GM21786 (cell line): ENCODE results near the gene PACS2.

ENCODE experiments used
- ATAC-seq: cut with Tn5 transposase; IDR thresholded peaks from one replicate; pipeline ENCODE4 v1.9.1; 2021; ENCODE audit not compliant: unreplicated experiment

Gene PACS2

DNA sequence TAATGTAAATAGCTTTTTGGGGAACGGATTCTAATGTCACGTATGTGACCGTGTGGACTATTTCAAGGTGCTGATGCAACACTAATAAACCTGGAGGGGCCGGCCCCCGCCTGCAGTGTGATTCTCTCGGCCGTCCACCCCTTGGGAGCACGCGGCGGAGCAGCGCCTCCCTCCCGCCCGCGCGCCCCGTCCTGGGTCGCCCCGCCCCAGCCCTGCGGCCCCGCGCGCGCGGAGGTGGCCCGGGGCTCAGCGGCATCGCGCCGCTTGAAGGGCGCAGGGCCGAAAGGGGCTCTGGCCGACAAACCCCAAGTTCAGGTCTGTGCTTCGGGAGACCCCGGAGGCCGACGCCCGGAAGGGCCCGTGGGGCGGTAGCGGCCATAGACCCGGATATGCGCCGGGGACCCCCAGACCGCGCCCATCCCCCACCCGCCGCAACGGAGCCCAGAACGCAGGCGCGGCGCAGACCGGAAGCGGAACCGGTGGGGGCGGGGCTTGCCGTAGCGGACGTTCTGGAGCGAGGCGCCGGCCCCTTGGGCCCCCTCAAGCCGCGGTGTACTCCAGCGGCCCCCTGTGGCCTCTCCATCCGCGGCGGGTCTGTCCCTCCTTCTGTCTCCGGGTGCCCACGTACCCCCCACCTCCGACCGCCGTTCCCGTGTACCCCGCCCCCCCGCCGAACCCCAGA, 83.6 kb downstream of the PACS2 start, which contains the start of gene TEX22:
TEX22 (plus strand) TSS at position 495 of the 682 bp plus-strand sequence. CDS start 803 bp downstream, outside the sequence.
- ATAC-seq = peak; percentile 87

DNA sequence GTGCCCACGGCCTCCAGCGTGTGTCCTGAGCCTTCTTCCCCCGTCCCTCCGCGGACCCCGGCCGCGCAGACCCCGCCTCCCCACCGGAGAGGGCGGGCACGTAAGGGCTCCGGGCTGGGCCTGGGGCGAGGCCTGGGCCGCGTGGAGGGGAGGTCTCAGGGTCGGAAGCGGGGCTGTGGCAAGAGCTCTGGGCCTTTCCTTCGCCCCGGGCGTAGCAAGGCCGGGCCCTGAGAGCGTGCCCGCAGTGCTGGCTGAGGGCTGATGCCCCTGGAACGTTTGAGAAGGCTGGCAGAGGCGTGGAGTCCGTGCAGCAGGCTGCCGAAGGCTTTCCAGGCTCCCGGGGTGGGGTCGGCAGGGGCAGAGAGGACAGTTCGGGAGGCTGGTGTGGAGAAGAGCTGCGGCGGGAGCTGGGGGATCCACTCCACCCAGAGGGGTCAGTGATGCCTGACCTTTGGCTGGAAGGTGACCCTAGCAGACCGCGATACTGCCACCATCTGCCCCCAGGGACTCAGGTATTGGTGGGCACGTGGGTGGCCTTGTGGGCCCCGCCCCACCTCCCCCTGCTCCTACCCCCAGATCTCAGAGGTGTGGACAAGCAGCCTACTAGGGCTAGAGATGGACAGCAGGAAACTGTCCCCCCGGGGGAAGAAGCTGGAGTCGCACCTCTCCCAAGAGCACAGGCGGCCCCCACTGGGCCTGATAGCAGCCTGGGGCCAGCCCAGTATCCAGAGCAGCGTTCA, 84.3 kb downstream of the PACS2 start:
- peak; percentile 34 for ATAC-seq

DNA sequence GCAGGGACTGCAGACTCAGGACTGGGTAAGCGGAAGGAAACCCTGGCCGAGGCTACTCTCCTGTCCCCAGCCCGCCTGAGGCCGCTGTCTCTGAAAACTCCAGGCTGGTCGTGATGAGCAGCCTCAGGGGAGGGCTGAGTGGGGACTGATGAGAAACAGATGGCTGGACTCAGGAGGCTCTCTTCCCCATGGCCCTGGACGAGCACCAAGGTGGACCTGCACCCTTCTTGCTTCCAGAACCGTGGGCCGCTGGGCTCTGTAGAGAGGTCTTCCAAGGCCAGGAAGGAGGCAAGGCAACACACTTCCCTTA, 84.9 kb downstream of the PACS2 start:
- ATAC-seq = no peak

DNA sequence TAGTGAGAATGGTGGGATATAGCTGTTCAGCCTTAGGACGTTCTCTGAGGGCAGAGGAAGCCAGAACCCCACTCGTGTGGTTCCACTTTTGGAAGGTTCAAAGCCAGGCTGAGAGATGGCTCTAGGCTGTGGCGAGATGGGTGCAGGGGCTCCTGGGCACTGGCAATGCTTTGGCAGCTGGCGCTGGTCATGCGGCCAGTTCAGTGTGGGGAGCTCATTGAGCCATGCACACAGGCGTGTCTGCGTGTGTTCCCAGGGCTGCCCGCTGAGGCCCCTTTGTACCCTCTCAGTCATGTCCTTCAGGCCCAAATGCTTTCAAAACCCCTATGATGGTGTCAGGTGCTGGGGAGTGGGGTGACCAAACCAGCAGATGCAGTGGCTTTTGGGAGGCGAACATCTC, 85.5 kb downstream of the PACS2 start:
- ATAC-seq = no peak

DNA sequence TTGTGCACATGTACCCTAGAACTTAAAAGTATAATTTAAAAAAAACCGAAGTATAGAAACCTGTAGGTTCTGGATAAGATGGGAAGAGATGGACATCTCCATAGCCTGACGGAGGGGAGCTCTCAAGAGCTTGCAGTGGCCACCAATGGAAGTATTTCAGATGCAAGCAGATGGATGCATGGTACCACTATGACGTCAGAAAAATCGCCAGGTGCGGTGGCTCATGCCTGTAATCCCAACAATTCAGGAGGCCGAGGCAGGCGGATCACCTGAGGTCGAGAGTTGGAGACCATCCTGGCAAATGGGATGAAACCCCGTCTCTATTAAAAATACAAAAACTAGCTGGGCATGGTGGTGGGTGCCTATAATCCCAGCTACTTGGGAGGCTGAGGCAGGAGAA, 87.2 kb downstream of the PACS2 start:
- ATAC-seq = no peak

DNA sequence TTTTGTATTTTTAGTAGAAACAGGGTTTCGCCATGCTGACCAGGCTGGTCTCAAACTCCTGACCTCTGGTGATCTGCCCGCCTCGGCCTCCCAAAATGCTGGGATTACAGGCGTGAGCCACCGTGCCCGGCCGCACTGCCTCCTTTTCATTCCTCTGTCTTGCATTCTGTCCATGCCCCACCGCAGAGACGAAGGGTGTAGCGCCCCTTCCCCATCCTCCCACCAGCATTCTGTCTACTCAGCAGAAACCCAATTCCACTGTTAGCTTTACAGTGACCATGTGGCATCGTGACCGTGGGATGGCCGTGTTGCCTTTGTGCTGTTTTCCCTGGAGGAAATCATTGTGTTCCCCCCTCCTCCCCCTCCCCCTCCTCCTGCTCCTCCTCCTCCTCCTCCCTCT, 94.0 kb downstream of the PACS2 start:
- no peak for ATAC-seq

DNA sequence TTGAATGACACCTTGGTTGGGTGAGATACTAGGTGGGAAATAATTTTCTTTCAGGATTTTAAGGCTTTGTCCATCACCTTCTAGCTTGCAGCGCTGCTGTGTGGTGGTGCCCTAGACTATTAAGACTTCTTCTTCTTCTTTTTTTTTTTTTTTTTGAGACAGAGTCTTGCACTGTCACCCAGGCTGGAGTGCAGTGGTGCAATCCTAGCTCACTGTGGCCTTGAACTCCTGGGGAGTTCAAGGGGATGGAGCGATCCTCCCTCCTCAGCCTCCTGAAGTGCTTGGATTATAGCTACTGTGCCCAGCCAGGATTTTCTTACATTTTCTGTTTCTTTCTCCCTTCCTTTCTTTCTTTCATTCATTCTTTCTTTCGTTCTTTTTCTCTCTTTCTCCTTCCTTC, 94.8 kb downstream of the PACS2 start:
- no peak for ATAC-seq

DNA sequence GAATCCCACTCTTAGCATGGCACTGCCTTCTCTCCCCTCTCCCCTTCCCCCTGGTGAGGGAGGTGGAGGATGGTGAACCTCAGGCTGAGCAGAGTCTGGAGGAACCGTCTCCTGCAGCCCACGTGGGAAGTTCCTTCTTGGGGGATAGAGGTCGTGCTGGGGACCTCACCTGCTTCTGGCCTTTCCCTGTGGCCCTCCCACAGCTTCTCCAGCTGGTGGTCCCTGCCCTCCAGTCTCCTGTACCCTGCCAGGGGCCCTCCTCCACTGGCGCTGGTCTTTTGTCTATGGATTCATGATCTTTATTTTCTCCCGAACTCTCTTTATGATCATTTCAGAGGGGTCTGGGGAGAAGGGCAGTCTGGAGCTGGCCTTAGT, 96.1 kb downstream of the PACS2 start:
- no peak for ATAC-seq

DNA sequence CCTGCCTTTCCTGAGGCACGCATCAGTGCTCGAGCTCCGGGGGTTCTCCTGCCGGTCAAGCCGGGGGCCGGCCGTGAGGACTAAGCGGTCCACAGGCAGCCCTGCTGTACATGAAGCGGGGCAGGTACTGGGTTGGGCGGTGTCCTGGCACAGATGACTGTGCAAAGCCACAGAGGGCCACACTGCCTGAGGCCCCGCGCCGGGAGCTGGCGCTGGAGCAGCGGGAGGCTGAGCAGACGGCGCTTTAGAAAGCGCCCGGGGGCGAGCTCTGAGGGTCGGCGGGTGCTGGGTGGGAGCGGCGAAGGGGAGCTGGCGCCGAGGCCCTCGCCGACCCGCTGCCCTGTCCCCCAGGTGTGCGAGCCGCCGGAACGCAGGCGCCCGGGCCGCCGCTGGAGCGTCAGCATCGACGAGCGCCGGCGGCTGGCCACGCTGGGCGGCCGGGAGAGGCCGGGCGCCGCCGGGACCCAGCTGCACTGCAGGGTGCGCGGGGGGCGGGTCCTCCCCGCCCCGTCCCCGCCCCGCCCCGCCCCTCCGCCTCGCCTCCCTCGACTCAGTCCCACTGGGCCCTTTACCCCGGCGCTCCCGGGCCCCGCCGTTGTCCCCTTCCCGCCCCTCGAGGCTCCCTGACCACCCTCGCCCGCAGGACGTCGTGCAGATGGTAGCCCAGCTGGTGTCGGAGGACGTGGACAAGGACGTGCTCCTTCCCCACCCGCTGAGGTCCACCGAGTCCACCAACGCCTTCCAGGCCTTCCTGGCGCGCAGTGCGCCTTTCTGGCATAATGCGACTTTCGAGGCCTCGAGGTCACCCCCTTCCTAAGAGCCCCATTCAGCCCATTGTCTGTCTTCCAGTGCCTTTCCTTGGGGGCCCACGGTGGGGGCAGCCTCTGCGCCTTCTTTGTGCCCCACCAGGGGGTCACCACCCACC, 96.7 kb downstream of the PACS2 start:
- no peak for ATAC-seq

DNA sequence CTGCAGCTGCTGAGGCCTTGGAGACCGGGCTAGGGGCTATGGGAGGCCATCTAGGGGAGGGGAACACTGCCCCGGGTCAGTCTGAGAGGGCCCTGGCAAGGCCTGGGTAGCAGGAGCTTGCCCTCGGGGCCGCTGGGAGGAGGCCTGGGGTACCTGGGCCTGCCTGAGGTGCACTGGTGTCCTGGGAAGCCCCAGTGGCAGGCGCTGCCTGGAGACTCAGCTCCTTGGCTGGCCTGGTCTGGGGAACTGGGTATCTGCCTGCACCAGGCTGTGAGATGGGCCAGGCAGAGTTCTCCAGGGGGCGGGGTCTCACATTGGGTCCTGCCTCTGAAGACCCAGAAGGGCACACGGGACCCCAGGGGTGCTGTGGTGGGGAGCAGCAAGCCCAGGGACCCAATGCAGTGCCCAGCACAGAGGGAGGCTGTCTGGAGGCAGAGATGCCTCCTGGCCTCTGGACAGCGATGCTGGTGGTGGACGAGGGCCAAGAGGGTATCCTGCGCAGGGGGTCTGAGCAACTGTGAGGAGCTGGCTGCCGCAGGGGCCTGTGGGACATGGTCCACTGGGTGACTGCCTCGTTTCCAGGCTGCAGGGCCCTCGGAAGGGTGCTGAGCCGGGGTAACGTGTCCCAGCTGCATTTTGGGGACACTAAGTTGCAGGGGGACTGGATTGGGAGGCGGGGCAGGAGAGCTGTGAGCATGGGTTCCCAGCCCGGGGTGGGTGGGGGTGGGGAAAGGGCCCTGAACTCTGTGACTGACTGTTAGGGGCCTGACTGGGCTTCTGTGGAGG, 97.6 kb downstream of the PACS2 start:
- no peak for ATAC-seq

DNA sequence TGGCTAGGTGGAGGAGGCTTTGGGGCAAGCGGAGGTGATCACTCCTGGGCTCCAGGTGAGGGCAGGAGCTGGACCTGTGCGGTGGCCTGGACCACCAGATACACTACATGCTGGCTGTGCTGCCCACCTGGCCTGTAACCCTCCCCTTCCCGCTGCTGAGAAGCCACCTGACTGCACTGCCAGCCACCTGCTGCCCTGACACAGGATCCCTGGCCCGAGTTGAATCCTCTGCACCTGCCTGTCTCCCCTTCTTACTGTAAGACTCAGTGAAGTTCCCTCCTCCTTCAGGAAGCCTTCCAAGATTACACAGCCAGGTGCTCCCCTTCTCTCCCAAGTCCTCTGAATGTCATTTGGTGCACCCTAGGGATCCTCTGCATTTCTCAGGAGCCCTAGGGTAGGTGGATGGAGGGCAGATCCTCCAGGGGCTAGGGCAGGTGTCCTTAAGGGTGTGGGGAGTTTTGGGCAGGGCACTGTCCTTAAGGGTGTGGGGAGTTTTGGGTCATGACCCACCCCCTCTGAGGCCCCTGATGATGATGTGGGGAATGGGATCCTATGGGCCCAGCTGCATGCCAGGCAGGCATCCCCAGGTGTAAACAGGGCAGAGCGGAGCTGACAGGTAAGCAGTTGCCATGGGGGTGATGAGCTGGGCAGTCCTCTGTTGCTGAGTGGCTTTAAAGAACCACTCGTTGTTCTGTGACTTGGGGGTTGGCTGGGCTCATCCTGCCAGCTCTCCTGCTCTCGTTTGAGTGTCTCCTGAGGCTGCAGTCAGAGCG, 98.4 kb downstream of the PACS2 start:
- no peak for ATAC-seq

DNA sequence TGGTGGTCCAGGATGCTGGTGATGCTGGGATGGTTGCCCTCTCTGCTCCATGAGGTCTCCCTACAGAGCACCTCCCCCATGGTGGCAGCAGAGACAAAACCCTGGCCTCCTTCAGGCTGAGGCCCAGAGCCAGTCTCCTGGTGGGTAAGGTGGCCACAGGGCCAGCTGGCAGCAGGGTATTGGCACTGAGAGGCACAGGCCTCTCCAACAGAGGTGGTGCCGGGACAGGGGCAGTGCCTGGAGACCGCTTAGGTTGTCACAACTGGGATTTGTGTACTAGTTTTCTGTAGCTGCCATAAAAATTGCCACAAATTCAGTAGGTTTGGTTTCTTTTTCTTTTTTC, 99.0 kb downstream of the PACS2 start:
- ATAC-seq = no peak

DNA sequence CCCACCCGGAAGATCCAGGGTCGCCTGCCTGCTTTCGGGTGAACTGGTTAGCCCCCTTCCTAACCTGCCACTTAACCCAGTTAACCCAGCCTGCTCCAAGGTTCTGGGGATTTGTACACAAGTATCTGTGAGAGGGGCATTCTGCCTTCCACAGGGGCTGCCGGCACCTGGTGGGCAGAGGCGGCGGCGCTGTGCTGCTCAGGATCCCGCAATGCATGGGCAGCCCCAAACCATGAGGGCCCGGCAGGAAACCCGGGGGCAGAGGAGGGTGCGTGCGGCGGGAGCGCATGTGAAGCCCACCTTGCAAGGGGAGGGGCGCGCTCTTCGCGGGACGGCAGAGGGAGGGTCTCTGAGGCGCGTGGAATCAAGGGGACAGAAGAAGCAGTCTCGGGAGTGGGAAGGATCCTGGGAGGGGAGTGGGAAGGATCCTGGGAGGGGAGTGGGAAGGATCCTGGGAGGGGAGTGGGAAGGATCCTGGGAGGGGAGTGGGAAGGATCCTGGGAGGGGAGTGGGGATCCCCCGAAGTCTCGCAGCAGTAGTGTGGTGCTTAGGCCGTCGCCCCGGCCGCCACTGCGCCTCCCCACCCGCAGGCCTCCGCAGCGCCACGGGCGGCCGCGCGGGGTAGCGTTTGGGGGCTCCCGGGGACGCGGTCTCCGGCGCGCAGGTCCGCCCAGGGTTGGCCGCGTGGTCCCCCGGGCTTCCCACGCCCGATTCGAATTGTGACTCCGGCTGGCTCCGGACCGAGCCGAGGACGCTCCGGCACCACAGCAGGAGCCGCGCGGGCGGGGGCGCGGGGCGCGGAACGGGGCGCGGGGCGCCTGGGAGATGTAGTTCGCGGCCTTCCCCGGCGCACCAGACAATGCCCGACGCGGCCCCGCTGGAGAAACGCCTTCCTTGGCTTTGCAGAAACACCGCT, 100.2 kb downstream of the PACS2 start:
- peak; percentile 63 for ATAC-seq

DNA sequence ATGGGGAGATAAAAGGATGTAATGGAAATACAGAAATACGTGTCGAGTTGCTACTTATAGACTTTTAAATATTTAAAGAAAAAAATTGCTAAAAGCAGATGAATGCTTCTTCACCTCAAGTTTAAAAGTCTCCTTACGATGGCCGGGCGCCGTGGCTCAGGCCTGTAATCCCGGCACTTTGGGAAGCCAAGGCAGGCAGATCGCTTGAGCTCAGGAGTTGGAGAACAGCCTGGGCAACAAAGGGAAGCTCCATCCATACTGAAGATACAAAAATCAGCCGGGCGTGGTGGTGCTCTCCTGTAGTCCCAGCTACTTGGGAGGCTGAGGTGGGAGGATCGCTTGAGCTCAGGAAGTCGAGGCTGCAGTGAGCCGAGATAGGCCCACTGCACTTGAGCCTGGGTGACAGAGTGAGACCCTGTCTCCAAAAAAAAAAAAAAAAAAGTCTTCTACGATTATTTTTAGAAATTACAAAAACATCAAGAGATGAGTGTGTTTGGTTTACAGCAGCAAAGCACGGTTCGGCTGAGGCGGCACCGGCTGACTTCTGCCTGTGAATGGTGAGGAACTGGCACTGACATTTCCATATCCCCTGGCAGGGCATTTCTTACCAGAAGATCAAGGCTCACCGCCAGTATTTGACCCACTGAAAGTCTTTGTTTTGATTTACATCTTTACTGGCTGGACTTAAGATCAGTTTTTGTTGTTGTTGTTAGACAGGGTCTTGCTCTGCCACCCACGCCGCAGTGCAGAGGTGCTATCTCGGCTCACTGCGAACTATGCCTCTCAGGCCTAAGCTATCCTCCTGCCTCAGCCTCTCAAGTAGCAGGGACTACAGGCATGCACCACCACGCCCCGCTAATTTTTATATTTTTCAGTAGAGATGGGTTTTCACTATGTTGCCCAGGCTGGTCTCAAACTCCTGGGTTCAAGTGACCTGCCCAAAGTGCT, 101.2 kb downstream of the PACS2 start:
- ATAC-seq = no peak

DNA sequence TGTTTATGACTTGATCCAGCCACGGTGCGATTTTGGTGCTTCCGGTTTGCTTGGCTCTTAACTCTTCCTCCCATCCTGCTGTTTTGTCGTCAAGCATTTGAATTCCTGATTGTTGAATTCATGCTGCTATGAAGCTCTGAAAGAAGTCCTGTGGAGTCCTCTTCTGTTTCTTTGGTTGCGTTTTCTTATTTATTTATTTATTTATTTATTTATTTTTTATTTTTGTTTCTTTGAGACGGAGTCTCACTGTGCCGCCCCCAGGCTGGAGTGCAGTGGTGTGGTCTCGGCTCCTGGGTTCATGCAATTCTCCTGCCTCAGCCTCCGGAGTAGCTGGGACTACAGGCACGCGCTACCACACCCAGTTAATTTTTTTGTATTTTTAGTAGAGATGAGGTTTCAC, 102.1 kb downstream of the PACS2 start:
- ATAC-seq = no peak

DNA sequence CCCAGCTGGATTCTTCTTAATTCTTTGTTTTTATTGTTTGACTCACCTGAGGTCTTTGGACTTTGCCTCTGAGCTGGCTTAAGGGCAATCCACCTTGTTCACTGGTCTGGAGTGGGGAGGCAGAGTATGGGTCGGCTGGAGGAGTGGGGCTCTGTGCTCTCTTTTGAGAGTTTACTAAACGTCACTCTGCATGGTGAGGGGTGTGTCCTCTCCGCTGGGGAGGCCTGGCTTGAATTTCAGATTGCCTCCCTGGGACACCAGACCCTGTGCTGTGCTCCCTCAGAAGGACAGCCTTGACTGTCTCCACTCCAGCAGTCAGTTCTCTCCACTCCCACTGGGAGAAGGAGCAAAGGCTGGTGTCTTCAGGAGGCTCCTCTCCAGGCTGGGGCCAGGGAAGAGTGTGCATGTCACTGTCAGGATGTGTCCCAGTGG, 103.2 kb downstream of the PACS2 start:
- no peak for ATAC-seq

DNA sequence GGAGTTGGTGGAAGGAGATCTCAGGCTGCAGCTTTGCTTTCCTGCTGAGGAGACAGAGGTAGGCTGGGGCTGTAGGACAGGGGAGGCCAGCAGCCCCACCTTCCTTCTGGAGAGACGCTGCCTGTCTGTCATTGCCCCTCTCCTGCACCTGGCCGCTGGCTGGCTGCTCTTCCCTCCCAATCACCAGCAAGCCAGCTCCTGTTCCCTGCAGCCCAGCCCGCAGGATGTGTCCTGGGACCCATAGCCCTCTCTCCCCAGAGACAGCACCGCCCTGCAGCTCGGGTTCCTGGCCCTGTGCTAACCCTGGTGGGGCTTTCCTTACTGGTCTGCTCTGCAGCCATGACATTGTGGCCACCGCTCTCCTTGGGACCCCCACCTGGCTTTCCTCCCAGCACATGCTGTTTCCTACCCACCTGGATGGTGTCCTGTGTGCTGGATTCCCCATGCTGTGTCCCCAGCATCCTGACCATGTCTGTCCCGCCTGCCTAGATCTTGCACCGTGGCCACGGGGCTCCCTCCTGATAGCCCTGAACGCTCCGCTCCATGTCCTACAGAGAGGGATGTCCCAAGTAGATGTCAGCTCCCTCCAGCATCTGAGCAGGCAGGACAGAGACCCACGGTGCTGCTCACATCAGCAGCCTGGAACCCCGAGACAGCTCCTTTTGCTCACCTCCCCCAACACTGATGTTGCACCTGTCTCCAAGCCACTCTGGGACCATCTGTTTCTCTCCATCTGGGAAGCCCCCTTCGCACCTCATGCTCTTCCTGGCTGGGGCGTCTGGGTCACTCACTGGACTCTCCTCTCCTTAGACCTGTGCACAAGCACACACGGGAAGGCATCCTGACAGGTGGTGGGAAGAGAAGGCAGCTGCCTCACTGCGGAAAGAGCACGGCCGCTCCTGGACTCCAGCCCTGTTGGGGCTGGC, 104.0 kb downstream of the PACS2 start:
- ATAC-seq = no peak
